Transverse colon (tissue), 4 donors: ENCODE results near the gene RAD51D. TPM values are rescaled to one million over a fixed set of nuclear protein-coding genes. Genes with fewer than 3 reads are reported as not detected.

Source experiments
- DNase-seq: peaks from one replicate; pipeline ENCODE4 v3.0.0-alpha.2; 2019
- H3K27ac ChIP-seq, 4 donors: fragments of 200-600 bp; sonication (generic); 2 replicates each; pipeline ENCODE4 v1.5.1; 2016 to 2018; ENCODE audit warnings: inconsistent platforms in 4 of 4
- H3K27me3 ChIP-seq: fragments of 200-600 bp; sonication (generic); 2 replicates; pipeline ENCODE4 v1.5.1; 2017; ENCODE audit warnings: inconsistent platforms
- H3K36me3 ChIP-seq, 4 donors: fragments of 200-600 bp; sonication (generic); 2 replicates each; pipeline ENCODE4 v1.5.1; 2017 to 2019; ENCODE audit warnings: inconsistent platforms in 4 of 4
- H3K4me1 ChIP-seq, 4 donors: fragments of 200-600 bp; sonication (generic); 2 replicates each; pipeline ENCODE4 v1.5.1; 2017 to 2020; ENCODE audit warnings: inconsistent platforms in 4 of 4
- H3K4me3 ChIP-seq, 4 donors: fragments of 200-600 bp; sonication (generic); 1 replicate in 1 of 4; 2 replicates in 3 of 4; pipeline versions ENCODE4 v1.5.1 to v1.6.1; 2017 to 2019; ENCODE audit warnings: inconsistent platforms in 4 of 4
- H3K9me3 ChIP-seq, 2 donors: fragments of 200-600 bp; sonication (generic); 2 replicates each; pipeline ENCODE4 v1.5.1; 2017 to 2019; ENCODE audit warnings: inconsistent platforms in 2 of 2
- CTCF ChIP-seq, 5 experiments: fragments of 200-600 bp in 3 of 5; fragments of 450-650 bp in 2 of 5; sonication (generic) in 3 of 5; IDR thresholded peaks; 1 replicate in 2 of 5; 2 replicates in 3 of 5; pipeline ENCODE4 v1.5.1; 2016 to 2017; ENCODE audit warnings: antibody characterized with exemption in 5 of 5, inconsistent platforms in 3 of 5, mild to moderate bottlenecking in 2 of 5, moderate library complexity in 1 of 5
- EP300 ChIP-seq: sonication (generic); formaldehyde crosslinking; IDR thresholded peaks from one replicate; pipeline ENCODE4 v1.6.1; 2017; ENCODE audit warnings: antibody characterized with exemption, low read depth
- POLR2A ChIP-seq: fragments of 450-650 bp; IDR thresholded peaks from one replicate; pipeline ENCODE4 v1.6.1; 2016; ENCODE audit warnings: antibody characterized with exemption, mild to moderate bottlenecking, moderate library complexity
- POLR2AphosphoS5 ChIP-seq, 3 donors: sonication (generic); formaldehyde crosslinking; IDR thresholded peaks; one replicate each; pipeline ENCODE4 v1.6.1; 2016; ENCODE audit warnings: antibody characterized with exemption in 3 of 3
- WGBS, 2 donors: methylation state at CpG; one replicate each; pipeline ENCODE4 v1.1.5; 2018; ENCODE audit warnings: low coverage in 1 of 2; 5-methylcytosine and 5-hydroxymethylcytosine counted together
- in situ Hi-C, 4 donors: fragments of 200-750 bp; cut with MboI; loops; one replicate each; pipeline versions ENCODE4 v1.15.0 to v1.15.1; 2017; ENCODE audit warnings: low sequenced_read_pairs in 3 of 4, low pct_ligation_motif_present in 1 of 4, low pct_unique_long_range_greater_than_20kb in 1 of 4
- intact Hi-C: fragments of 100-400 bp; cut with DNase I; formaldehyde crosslinking; loops from one replicate; pipeline ENCODE4 v1.15.1; 2023; ENCODE audit warnings: low total_unique reads
- total RNA-seq, 4 donors: library from RNA; depleted of rRNA; stranded (reverse); fragments of >200 nt; gene quantifications; one replicate each; pipeline ENCODE4 v1.1.0, GENCODE V29; 2016

The RAD51D gene
- total RNA-seq, 4 donors from 2014 or later, result 5.6 to 60.3 (median 7.8) TPM

GRCh38 chr17:35101725-35102124 is 17.9 kb downstream of the RAD51D start:
- Histone ChIP-seq H3K27ac (no peak overlapping the region), H3K4me3 (no peak overlapping the region), H3K4me1 (no peaks in the 10 kb centered on the region), H3K27me3 (no peaks in the 10 kb centered on the region), H3K9me3 (no peaks in the 10 kb centered on the region), H3K36me3 (peaks cover 0 to 14% (median 5%) of the 10 kb centered on the region in 4 donors)
- in situ Hi-C loops (loop anchor here in 2 of 4 donors (25.0 kb wide), 3 partner anchors 439 to 664 kb away; no protein-coding TSS in a partner anchor), intact Hi-C loops (no loop called here)
- 89 to 90% methylated on average over 2 of the region's 2 CpGs for WGBS, 2 donors
- no peak for TF ChIP-seq EP300
- no peak for TF ChIP-seq POLR2AphosphoS5 (IDR thresholded peaks at IDR 0.05)
- no peak for TF ChIP-seq POLR2A
- TF ChIP-seq CTCF (IDR thresholded peaks at IDR 0.05), result no peak
- no peak for DNase-seq

- Histone ChIP-seq H3K27ac (no peak overlapping the region), H3K4me3 (no peak overlapping the region), H3K27me3 (no peaks in the 10 kb centered on the region), H3K9me3 (no peaks in the 10 kb centered on the region), H3K36me3 (peaks cover 0 to 14% (median 5%) of the 10 kb centered on the region in 4 donors), H3K4me1 (no peaks in the 10 kb centered on the region)
- WGBS, 2 donors, result 96% methylated on average over 14 of the region's 14 CpGs; no CpG with 5 or more reads in 1 of the 2 donors
- in situ Hi-C loops, result loop anchor here in 2 of 4 donors (25.0 kb wide), 3 partner anchors 439 to 664 kb away; no protein-coding TSS in a partner anchor
- no peak for TF ChIP-seq POLR2A
- no peak for TF ChIP-seq CTCF (IDR thresholded peaks at IDR 0.05)
- TF ChIP-seq EP300, result no peak
- TF ChIP-seq POLR2AphosphoS5 (IDR thresholded peaks at IDR 0.05), result no peak
- intact Hi-C loops, result no loop called here
- no peak for DNase-seq
Measured at GRCh38 chr17:35101036-35101435, 18.6 kb downstream of the RAD51D start.

GRCh38 chr17:35099908-35100307 is 19.8 kb downstream of the RAD51D start:
- no peaks in the 10 kb centered on the region for H3K9me3 ChIP-seq
- no peak overlapping the region for H3K27ac ChIP-seq
- intact Hi-C loops, result no loop called here
- no peak for TF ChIP-seq POLR2AphosphoS5 (IDR thresholded peaks at IDR 0.05)
- no peak for TF ChIP-seq EP300
- no peak for TF ChIP-seq CTCF (IDR thresholded peaks at IDR 0.05)
- TF ChIP-seq POLR2A, result no peak
- no peaks in the 10 kb centered on the region for H3K4me1 ChIP-seq
- H3K4me3 ChIP-seq, result no peak overlapping the region
- WGBS, 2 donors, result 91 to 100% methylated on average over 1 to 3 of the region's 3 CpGs
- H3K36me3 ChIP-seq, result peaks cover 0 to 14% (median 5%) of the 10 kb centered on the region in 4 donors
- H3K27me3 ChIP-seq, result no peaks in the 10 kb centered on the region
- in situ Hi-C loops, result loop anchor here (10.0 to 25.0 kb wide), 5 partner anchors 105 to 663 kb away; partner anchors contain the start of gene LIG3 (in 1 of the 4)
- no peak for DNase-seq

GRCh38 chr17:35097776-35098175 is 21.9 kb downstream of the RAD51D start:
- Histone ChIP-seq H3K9me3 (no peaks in the 10 kb centered on the region), H3K4me1 (no peaks in the 10 kb centered on the region), H3K4me3 (no peak overlapping the region), H3K36me3 (peaks cover 0 to 14% (median 5%) of the 10 kb centered on the region in 4 donors), H3K27me3 (no peaks in the 10 kb centered on the region), H3K27ac (no peak overlapping the region)
- intact Hi-C loops, result no loop called here
- WGBS, 2 donors, result 93% methylated on average over 2 of the region's 2 CpGs; no CpG with 5 or more reads in 1 of the 2 donors
- DNase-seq, result no peak
- TF ChIP-seq POLR2AphosphoS5 (IDR thresholded peaks at IDR 0.05), result no peak
- TF ChIP-seq EP300, result no peak
- TF ChIP-seq CTCF (IDR thresholded peaks at IDR 0.05), result no peak
- TF ChIP-seq POLR2A, result no peak
- in situ Hi-C loops, result loop anchor here (10.0 to 25.0 kb wide), 2 partner anchors 103 to 110 kb away; partner anchors contain the start of gene LIG3 (in 1 of the 4)
